ENCODE data around the gene CIPC. TPM values are rescaled to one million over a fixed set of nuclear protein-coding genes. Genes with fewer than 3 reads are reported as not detected.

The CIPC gene
- total and polyA plus RNA-seq, 2 donors (not counting 1 experiment from before 2014, with no cell fraction given) = 13.3 to 47.0 TPM

DNA sequence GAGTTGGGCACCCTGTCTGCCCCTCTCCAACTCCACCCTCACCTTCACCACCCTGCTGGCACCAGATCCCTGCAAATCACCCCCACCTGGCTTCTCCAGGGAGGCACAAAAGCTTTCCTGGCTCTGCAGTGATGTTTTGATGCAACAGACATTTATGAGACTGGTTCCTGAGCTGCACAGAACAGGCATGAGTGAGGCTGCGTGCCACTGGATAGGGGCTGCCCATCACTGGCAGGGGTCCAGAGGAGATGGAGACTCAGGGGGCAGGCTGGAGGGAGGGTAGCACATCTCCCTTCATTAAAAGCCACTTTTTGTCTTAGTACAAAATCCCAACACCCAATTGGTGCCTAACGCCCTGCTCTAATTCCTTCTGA, 60.8 kb downstream of the CIPC start:
- CTCF ChIA-PET = no interaction called here
- 83% methylated on average over 1 of the region's 2 CpGs for WGBS (ENCODE audit: insufficient coverage)
- intact Hi-C loops (cut with micrococcal nuclease) = no loop called here

DNA sequence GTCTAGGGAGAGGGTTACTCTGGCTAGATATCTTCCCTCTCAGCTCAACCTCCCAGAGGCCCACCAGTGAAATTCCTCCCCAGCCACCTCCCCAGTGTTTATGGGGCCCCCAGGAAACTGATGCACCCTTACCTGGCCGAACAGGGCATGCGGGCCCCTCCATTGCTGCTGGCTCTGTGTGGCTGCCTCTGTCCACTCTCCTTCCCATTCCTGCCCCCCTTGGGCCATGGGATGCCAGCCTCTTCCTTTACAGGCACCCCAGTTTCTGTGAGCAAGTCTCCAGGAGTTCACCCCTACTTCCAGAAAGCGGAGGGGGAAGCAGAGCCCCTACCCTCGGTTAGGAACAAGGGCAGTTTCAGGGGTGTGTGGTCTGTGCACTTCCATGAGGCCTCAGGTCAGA, 63.0 kb downstream of the CIPC start:
- H3K4me1 ChIP-seq (ENCODE audit: control insufficient read depth in 2 of 2, insufficient read depth in 2 of 2, low read length in 2 of 2) = no peaks in the 10 kb centered on the region
- TF ChIP-seq EZH2 (IDR thresholded peaks at IDR 0.05; ENCODE audit: borderline replicate concordance, insufficient read depth, low read depth, low read length, poor library complexity, severe bottlenecking) = no peak
- TF ChIP-seq, protein P1, sequence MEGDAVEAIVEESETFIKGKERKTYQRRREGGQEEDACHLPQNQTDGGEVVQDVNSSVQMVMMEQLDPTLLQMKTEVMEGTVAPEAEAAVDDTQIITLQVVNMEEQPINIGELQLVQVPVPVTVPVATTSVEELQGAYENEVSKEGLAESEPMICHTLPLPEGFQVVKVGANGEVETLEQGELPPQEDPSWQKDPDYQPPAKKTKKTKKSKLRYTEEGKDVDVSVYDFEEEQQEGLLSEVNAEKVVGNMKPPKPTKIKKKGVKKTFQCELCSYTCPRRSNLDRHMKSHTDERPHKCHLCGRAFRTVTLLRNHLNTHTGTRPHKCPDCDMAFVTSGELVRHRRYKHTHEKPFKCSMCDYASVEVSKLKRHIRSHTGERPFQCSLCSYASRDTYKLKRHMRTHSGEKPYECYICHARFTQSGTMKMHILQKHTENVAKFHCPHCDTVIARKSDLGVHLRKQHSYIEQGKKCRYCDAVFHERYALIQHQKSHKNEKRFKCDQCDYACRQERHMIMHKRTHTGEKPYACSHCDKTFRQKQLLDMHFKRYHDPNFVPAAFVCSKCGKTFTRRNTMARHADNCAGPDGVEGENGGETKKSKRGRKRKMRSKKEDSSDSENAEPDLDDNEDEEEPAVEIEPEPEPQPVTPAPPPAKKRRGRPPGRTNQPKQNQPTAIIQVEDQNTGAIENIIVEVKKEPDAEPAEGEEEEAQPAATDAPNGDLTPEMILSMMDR (IDR thresholded peaks at IDR 0.05) = no peak
- intact Hi-C loops (cut with micrococcal nuclease) = no loop called here
- H3K9me3 ChIP-seq (ENCODE audit: control extremely low read depth in 1 of 3, control insufficient read depth in 2 of 3, insufficient read depth in 1 of 3, low read length in 2 of 3) = no peaks in the 10 kb centered on the region
- Mint-ChIP-seq H3K27me3 (peaks cover 50% of the 10 kb centered on the region), H3K4me1 (no peaks in the 10 kb centered on the region), H3K9me3 (ENCODE audit: insufficient read depth) (no peaks in the 10 kb centered on the region), H3K27ac (no peak overlapping the region), H3K4me3 (no peak overlapping the region)
- H3K79me2 ChIP-seq (ENCODE audit: control insufficient read depth, insufficient read depth, low read length) = no peaks in the 10 kb centered on the region
- H3K4me3 ChIP-seq (ENCODE audit: control extremely low read depth in 1 of 5, extremely low read depth in 1 of 5, insufficient read depth in 1 of 5, low read depth in 2 of 5, low read length in 4 of 5) = no peak overlapping the region
- H3K4me2 ChIP-seq (replicated peaks; ENCODE audit: low read depth, low read length, poor library complexity, severe bottlenecking) = no peak overlapping the region
- H2AFZ ChIP-seq (ENCODE audit: insufficient read depth, low read depth, low read length, poor library complexity, severe bottlenecking) = no peak overlapping the region
- H3K9ac ChIP-seq (ENCODE audit: low read length) = no peak overlapping the region
- H3K27ac ChIP-seq (ENCODE audit: low read length in 2 of 2) = no peak overlapping the region
- H3K27me3 ChIP-seq (replicated peaks in 1 of 4; ENCODE audit: control extremely low read depth in 1 of 4, control insufficient read depth in 3 of 4, insufficient read depth in 4 of 4, low read length in 3 of 4) = peaks cover 0 to 20% (median 5%) of the 10 kb centered on the region in 4 experiments
- no peak for DNase-seq
- POLR2A ChIA-PET = no interaction called here
- no peak for ATAC-seq (ENCODE audit: low read depth)
- CTCF ChIA-PET = no interaction called here
- H3K36me3 ChIP-seq (replicated peaks in 1 of 2; ENCODE audit: control extremely low read depth in 1 of 2, control insufficient read depth in 1 of 2, extremely low read depth in 1 of 2, insufficient read depth in 2 of 2, low read length in 1 of 2) = no peaks in the 10 kb centered on the region
- 95% methylated on average over 4 of the region's 4 CpGs for WGBS (ENCODE audit: insufficient coverage)
- H4K20me1 ChIP-seq (ENCODE audit: control insufficient read depth, insufficient read depth, low read length, poor library complexity, severe bottlenecking) = no peaks in the 10 kb centered on the region

More for the DNA sequence above, 60.8 kb downstream of the CIPC start:
- Mint-ChIP-seq H3K9me3 (ENCODE audit: insufficient read depth) (no peaks in the 10 kb centered on the region), H3K4me3 (no peak overlapping the region), H3K27me3 (peaks cover 56% of the 10 kb centered on the region), H3K27ac (no peak overlapping the region), H3K4me1 (no peaks in the 10 kb centered on the region)
- Histone ChIP-seq H2AFZ (ENCODE audit: insufficient read depth, low read depth, low read length, poor library complexity, severe bottlenecking) (no peak overlapping the region), H3K4me3 (ENCODE audit: control extremely low read depth in 1 of 5, extremely low read depth in 1 of 5, insufficient read depth in 1 of 5, low read depth in 2 of 5, low read length in 4 of 5) (no peak overlapping the region), H3K27me3 (replicated peaks in 1 of 4; ENCODE audit: control extremely low read depth in 1 of 4, control insufficient read depth in 3 of 4, insufficient read depth in 4 of 4, low read length in 3 of 4) (peaks cover 0 to 28% (median 5%) of the 10 kb centered on the region in 4 experiments), H3K27ac (ENCODE audit: low read length in 2 of 2) (no peak overlapping the region), H3K4me1 (ENCODE audit: control insufficient read depth in 2 of 2, insufficient read depth in 2 of 2, low read length in 2 of 2) (no peaks in the 10 kb centered on the region), H4K20me1 (ENCODE audit: control insufficient read depth, insufficient read depth, low read length, poor library complexity, severe bottlenecking) (no peaks in the 10 kb centered on the region), H3K36me3 (replicated peaks in 1 of 2; ENCODE audit: control extremely low read depth in 1 of 2, control insufficient read depth in 1 of 2, extremely low read depth in 1 of 2, insufficient read depth in 2 of 2, low read length in 1 of 2) (no peaks in the 10 kb centered on the region), H3K9ac (ENCODE audit: low read length) (no peak overlapping the region), H3K9me3 (ENCODE audit: control extremely low read depth in 1 of 3, control insufficient read depth in 2 of 3, insufficient read depth in 1 of 3, low read length in 2 of 3) (no peaks in the 10 kb centered on the region), H3K79me2 (ENCODE audit: control insufficient read depth, insufficient read depth, low read length) (no peaks in the 10 kb centered on the region), H3K4me2 (replicated peaks; ENCODE audit: low read depth, low read length, poor library complexity, severe bottlenecking) (no peak overlapping the region)
- no peak for TF ChIP-seq EZH2 (IDR thresholded peaks at IDR 0.05; ENCODE audit: borderline replicate concordance, insufficient read depth, low read depth, low read length, poor library complexity, severe bottlenecking)
- TF ChIP-seq, protein P1 (IDR thresholded peaks at IDR 0.05) = no peak
- ATAC-seq (ENCODE audit: low read depth) (no peak), DNase-seq (no peak)
- POLR2A ChIA-PET = no interaction called here

Other genes starting within 250 kb of the CIPC start
- 32.8 and 34.0 TPM in 2 replicates for gene IRF2BPL, start 69.5 kb upstream of the CIPC start, total RNA-seq
- 27.9 and 29.1 TPM in 2 replicates for gene IRF2BPL, start 69.5 kb upstream of the CIPC start, polyA plus RNA-seq
- 0.12 TPM in 1 of 2 replicates, not detected in the other for gene ZDHHC22, start 43.5 kb downstream of the CIPC start, total RNA-seq
- not detected in 2 replicates for gene ZDHHC22, start 43.5 kb downstream of the CIPC start, polyA plus RNA-seq
- gene TMEM63C, start 83.5 kb downstream of the CIPC start, total RNA-seq = 3.2 and 4.2 TPM in 2 replicates
- 0.59 and 0.63 TPM in 2 replicates for gene TMEM63C, start 83.5 kb downstream of the CIPC start, polyA plus RNA-seq
- not detected in 2 replicates for gene NGB, start 172.9 kb downstream of the CIPC start, total RNA-seq
- not detected in 2 replicates for gene NGB, start 172.9 kb downstream of the CIPC start, polyA plus RNA-seq
- 36.6 and 44.1 TPM in 2 replicates for gene POMT2, start 222.6 kb downstream of the CIPC start, total RNA-seq
- gene POMT2, start 222.6 kb downstream of the CIPC start, polyA plus RNA-seq = 14.3 and 15.8 TPM in 2 replicates
- gene GSTZ1, start 222.8 kb downstream of the CIPC start, total RNA-seq = 25.6 and 26.2 TPM in 2 replicates
- 10.9 and 12.7 TPM in 2 replicates for gene GSTZ1, start 222.8 kb downstream of the CIPC start, polyA plus RNA-seq

Measured in B cell (primary cell).